Liver (tissue), 9 donors: ENCODE results near the gene EYA3. TPM values are rescaled to one million over a fixed set of nuclear protein-coding genes. Genes with fewer than 3 reads are reported as not detected.

ENCODE experiments used
- DNase-seq: peaks from one replicate; pipeline ENCODE4 v3.0.0-alpha.2; 2017; ENCODE audit warnings: low spot score
- H3K27ac ChIP-seq, 2 donors: one replicate each; pipeline ENCODE4 v1.7.0; 2013; ENCODE audit warnings: inconsistent platforms in 2 of 2, low read length in 2 of 2, control low read depth in 1 of 2, low read depth in 1 of 2, mild to moderate bottlenecking in 1 of 2
- H3K27me3 ChIP-seq, 4 donors: one replicate each; pipeline versions ENCODE4 v1.6.1 to v1.7.0; 2013; ENCODE audit warnings: low read length in 3 of 4, inconsistent platforms in 1 of 4, mild to moderate bottlenecking in 1 of 4, moderate library complexity in 1 of 4; ENCODE audit not compliant: control insufficient read depth in 4 of 4, insufficient read depth in 4 of 4
- H3K36me3 ChIP-seq, 4 donors: one replicate each; pipeline versions ENCODE4 v1.6.1 to v1.7.0; 2013; ENCODE audit warnings: low read length in 3 of 4, mild to moderate bottlenecking in 3 of 4, low read depth in 1 of 4, moderate library complexity in 1 of 4; ENCODE audit not compliant: control insufficient read depth in 4 of 4, insufficient read depth in 3 of 4
- H3K4me1 ChIP-seq, 4 donors: one replicate each; pipeline versions ENCODE4 v1.6.1 to v1.7.0; 2013; ENCODE audit warnings: low read length in 3 of 4, mild to moderate bottlenecking in 3 of 4, moderate library complexity in 1 of 4; ENCODE audit not compliant: control insufficient read depth in 4 of 4, insufficient read depth in 4 of 4
- H3K4me3 ChIP-seq, 3 donors: one replicate each; pipeline versions ENCODE4 v1.6.1 to v1.7.0; 2013; ENCODE audit warnings: low read length in 3 of 3, control low read depth in 1 of 3, low read depth in 1 of 3, mild to moderate bottlenecking in 1 of 3
- H3K9ac ChIP-seq, 2 donors: one replicate each; pipeline ENCODE4 v1.7.0; 2013; ENCODE audit warnings: low read length in 2 of 2, mild to moderate bottlenecking in 2 of 2, moderate library complexity in 2 of 2, control low read depth in 1 of 2, low read depth in 1 of 2
- H3K9me3 ChIP-seq, 4 donors: one replicate each; pipeline versions ENCODE4 v1.6.1 to v1.7.0; 2013; ENCODE audit warnings: low read length in 3 of 4; ENCODE audit not compliant: control insufficient read depth in 4 of 4
- CTCF ChIP-seq: fragments of 150-350 bp; IDR thresholded peaks from 2 replicates; pipeline ENCODE4 v1.5.1; 2017; ENCODE audit warnings: improper control_type of control experiment, low read depth, low read length; ENCODE audit not compliant: missing input control
- EGR1 ChIP-seq, 2 donors: IDR thresholded peaks; 2 replicates each; pipeline ENCODE4 v1.6.1; 2016 to 2018; ENCODE audit warnings: antibody characterized with exemption in 2 of 2, low read depth in 2 of 2
- FOXA1 ChIP-seq: IDR thresholded peaks from 2 replicates; pipeline ENCODE4 v1.6.1; 2016; ENCODE audit warnings: antibody characterized with exemption
- GABPA ChIP-seq, 2 donors: IDR thresholded peaks in 1 of 2; conservative IDR thresholded peaks in 1 of 2; 2 replicates each; pipeline ENCODE4 v1.6.1; 2016; ENCODE audit warnings: antibody characterized with exemption in 2 of 2, mild to moderate bottlenecking in 1 of 2, moderate library complexity in 1 of 2
- HNF4A ChIP-seq, 2 donors: conservative IDR thresholded peaks; 2 replicates each; pipeline ENCODE4 v1.6.1; 2016; ENCODE audit warnings: antibody characterized with exemption in 2 of 2, mild to moderate bottlenecking in 2 of 2
- HNF4G ChIP-seq: IDR thresholded peaks from 2 replicates; pipeline ENCODE4 v1.6.1; 2016; ENCODE audit warnings: antibody characterized with exemption
- JUND ChIP-seq, 2 donors: IDR thresholded peaks; 2 replicates each; pipeline ENCODE4 v1.6.1; 2016; ENCODE audit warnings: antibody characterized with exemption in 2 of 2
- MAX ChIP-seq: IDR thresholded peaks from 2 replicates; pipeline ENCODE4 v1.6.1; 2016; ENCODE audit warnings: antibody characterized with exemption
- NR2F2 ChIP-seq: IDR thresholded peaks from 2 replicates; pipeline ENCODE4 v1.6.1; 2016; ENCODE audit warnings: antibody characterized with exemption
- RAD21 ChIP-seq, 2 donors: IDR thresholded peaks; 2 replicates each; pipeline ENCODE4 v1.6.1; 2016; ENCODE audit warnings: antibody characterized with exemption in 2 of 2, mild to moderate bottlenecking in 2 of 2
- REST ChIP-seq: IDR thresholded peaks from 2 replicates; pipeline ENCODE4 v1.6.1; 2016; ENCODE audit warnings: antibody characterized with exemption, mild to moderate bottlenecking
- RXRA ChIP-seq, 2 donors: IDR thresholded peaks; 2 replicates each; pipeline ENCODE4 v1.6.1; 2017 to 2018; ENCODE audit warnings: antibody characterized with exemption in 2 of 2, mild to moderate bottlenecking in 1 of 2
- SP1 ChIP-seq: IDR thresholded peaks from 2 replicates; pipeline ENCODE4 v1.6.1; 2018; ENCODE audit warnings: antibody characterized with exemption, mild to moderate bottlenecking
- TAF1 ChIP-seq: conservative IDR thresholded peaks from 2 replicates; pipeline ENCODE4 v1.6.1; 2016; ENCODE audit warnings: antibody characterized with exemption, mild to moderate bottlenecking
- YY1 ChIP-seq: IDR thresholded peaks from 2 replicates; pipeline ENCODE4 v1.6.1; 2016; ENCODE audit warnings: antibody characterized with exemption, mild to moderate bottlenecking
- ZBTB33 ChIP-seq: IDR thresholded peaks from 2 replicates; pipeline ENCODE4 v1.6.1; 2016; ENCODE audit warnings: antibody characterized with exemption
- WGBS: extraction: QIAGEN DNeasy Blood & Tissue Kit; methylation state at CpG from one replicate; pipeline ENCODE4 v1.1.7; 2013; 5-methylcytosine and 5-hydroxymethylcytosine counted together
- polyA plus RNA-seq, 2 donors: library from polyadenylated mRNA; stranded (reverse) in 1 of 2; unstranded in 1 of 2; fragments of 200-250 nt in 1 of 2; fragments of >200 nt in 1 of 2; fragmentation: Nextera tagmentation in 1 of 2; extraction: Ambion mirVana in 1 of 2; gene quantifications; one replicate each; pipeline versions ENCODE4 v1.2.1 to v1.2.3, GENCODE V29; 2013 to 2015
- total RNA-seq, 2 donors: library from RNA; depleted of rRNA; stranded (reverse); fragments of >200 nt; gene quantifications; one replicate each; pipeline ENCODE4 v1.2.3, GENCODE V29; 2014
- donor health status: healthy.
- donor health status: healthy.
- donor health status: healthy.
- donor health status: healthy.
- donor health status: healthy.

Gene EYA3
- total and polyA plus RNA-seq, 4 donors = 3.6 to 12.6 (median 6.0) TPM

GRCh38 chr1:28037946-28038345 is 50.5 kb downstream of the EYA3 start:
- Histone ChIP-seq H3K9ac (no peak overlapping the region), H3K4me3 (no peak overlapping the region), H3K27ac (no peak overlapping the region), H3K27me3 (no peaks in the 10 kb centered on the region), H3K36me3 (peaks cover 0 to 22% (median 19%) of the 10 kb centered on the region in 4 donors), H3K9me3 (no peaks in the 10 kb centered on the region), H3K4me1 (no peaks in the 10 kb centered on the region)
- 95% methylated on average over 8 of the region's 8 CpGs for WGBS
- no peak for DNase-seq
- TF ChIP-seq JUND (IDR thresholded peaks at IDR 0.05) = no peak
- no peak for TF ChIP-seq SP1
- TF ChIP-seq YY1 = no peak
- TF ChIP-seq REST = no peak
- TF ChIP-seq ZBTB33 = no peak
- TF ChIP-seq RAD21 (IDR thresholded peaks at IDR 0.05) = no peak
- TF ChIP-seq HNF4G = no peak
- TF ChIP-seq GABPA (IDR thresholded peaks at IDR 0.05 in 1 of 2, conservative IDR thresholded peaks at IDR 0.05 in 1 of 2) = no peak
- no peak for TF ChIP-seq MAX
- TF ChIP-seq TAF1 = no peak
- TF ChIP-seq FOXA1 = no peak
- no peak for TF ChIP-seq EGR1 (IDR thresholded peaks at IDR 0.05; ENCODE audit: low read depth in 2 of 2)
- TF ChIP-seq HNF4A (conservative IDR thresholded peaks at IDR 0.05) = no peak
- TF ChIP-seq CTCF = no peak

GRCh38 chr1:28037206-28037605 is 51.2 kb downstream of the EYA3 start:
- no peak for DNase-seq
- Histone ChIP-seq H3K27me3 (no peaks in the 10 kb centered on the region), H3K9me3 (no peaks in the 10 kb centered on the region), H3K9ac (no peak overlapping the region), H3K27ac (no peak overlapping the region), H3K36me3 (peaks cover 0 to 22% (median 16%) of the 10 kb centered on the region in 4 donors), H3K4me1 (no peaks in the 10 kb centered on the region), H3K4me3 (no peak overlapping the region)
- TF ChIP-seq CTCF (no peak), YY1 (no peak), ZBTB33 (no peak), MAX (no peak), RXRA (IDR thresholded peaks at IDR 0.05) (no peak), HNF4A (conservative IDR thresholded peaks at IDR 0.05) (no peak), REST (no peak), NR2F2 (no peak), HNF4G (no peak), TAF1 (no peak), JUND (IDR thresholded peaks at IDR 0.05) (no peak)
